Testis (tissue), 3 donors: Measurements from ENCODE around the gene OSBPL3. TPM values are rescaled to one million over a fixed set of nuclear protein-coding genes. Genes with fewer than 3 reads are reported as not detected.

Source experiments
- DNase-seq: peaks from one replicate; pipeline ENCODE4 v3.0.0-alpha.2; 2019
- H3K27ac ChIP-seq, 2 donors: fragments of 200-600 bp; sonication (generic); one replicate each; pipeline ENCODE4 v1.5.1; 2019
- H3K27me3 ChIP-seq: fragments of 200-600 bp; sonication (generic); one replicate; pipeline ENCODE4 v1.5.1; 2019
- H3K36me3 ChIP-seq: fragments of 200-600 bp; sonication (generic); one replicate; pipeline ENCODE4 v1.5.1; 2017; ENCODE audit warnings: low read depth; ENCODE audit errors: missing control alignments
- H3K4me1 ChIP-seq: fragments of 200-600 bp; sonication (generic); one replicate; pipeline ENCODE4 v1.5.1; 2019
- H3K4me3 ChIP-seq, 2 donors: fragments of 200-600 bp; sonication (generic); one replicate each; pipeline ENCODE4 v1.5.1; 2017 to 2019
- H3K9me3 ChIP-seq: fragments of 200-600 bp; sonication (generic); one replicate; pipeline ENCODE4 v1.5.1; 2017
- CTCF ChIP-seq, 3 experiments: fragments of 450-650 bp in 2 of 3; fragments of 200-600 bp in 1 of 3; sonication (generic) in 1 of 3; IDR thresholded peaks; one replicate each; pipeline ENCODE4 v1.5.1; 2016 to 2019; ENCODE audit warnings: antibody characterized with exemption in 3 of 3, mild to moderate bottlenecking in 2 of 3, moderate library complexity in 1 of 3
- POLR2A ChIP-seq: fragments of 450-650 bp; IDR thresholded peaks from one replicate; pipeline ENCODE4 v1.6.1; 2017; ENCODE audit warnings: antibody characterized with exemption, mild to moderate bottlenecking, moderate library complexity
- WGBS, 2 donors: methylation state at CpG; one replicate each; pipeline ENCODE4 v1.1.5; 2018; 5-methylcytosine and 5-hydroxymethylcytosine counted together
- intact Hi-C: fragments of 100-400 bp; cut with DNase I; formaldehyde crosslinking; loops from one replicate; pipeline ENCODE4 v1.15.1; 2023; ENCODE audit warnings: low total_unique reads
- polyA plus RNA-seq: library from polyadenylated mRNA; stranded (reverse); fragments of 350-450 nt; fragmentation: Illumina TruSeq; extraction: RNeasy Lipid Tissue Mini Kit (QIAGEN cat#74804); gene quantifications from one replicate; pipeline ENCODE4 v1.2.3, GENCODE V29; 2014; ENCODE audit warnings: low read depth, low replicate concordance; ENCODE audit not compliant: insufficient read depth
- total RNA-seq, 2 donors: library from RNA; depleted of rRNA; stranded (reverse); fragments of >200 nt; gene quantifications; one replicate each; pipeline ENCODE4 v1.2.3, GENCODE V29; 2016

The OSBPL3 gene
- total and polyA plus RNA-seq, 3 donors from 2014 or later: 5.6 to 9.4 (median 6.9) TPM

- Histone ChIP-seq H3K27ac (no peak overlapping the region), H3K36me3 (no peaks in the 10 kb centered on the region), H3K4me3 (no peak overlapping the region), H3K27me3 (no peaks in the 10 kb centered on the region), H3K4me1 (no peaks in the 10 kb centered on the region), H3K9me3 (no peaks in the 10 kb centered on the region)
- TF ChIP-seq CTCF (IDR thresholded peaks at IDR 0.05): no peak
- no peak for TF ChIP-seq POLR2A
- no peak for DNase-seq
- intact Hi-C loops: no loop called here
- 83 to 84% methylated on average over 3 of the region's 3 CpGs for WGBS, 2 donors
These were observed 15.5 kb upstream of the OSBPL3 start for GRCh38 chr7:24995466-24995865.

- Histone ChIP-seq H3K27ac (no peak overlapping the region), H3K4me1 (no peaks in the 10 kb centered on the region), H3K9me3 (no peaks in the 10 kb centered on the region), H3K4me3 (no peak overlapping the region), H3K36me3 (no peaks in the 10 kb centered on the region), H3K27me3 (no peaks in the 10 kb centered on the region)
- TF ChIP-seq CTCF (IDR thresholded peaks at IDR 0.05) (no peak), POLR2A (no peak)
- intact Hi-C loops: no loop called here
- 86 to 94% methylated on average over 4 of the region's 4 CpGs for WGBS, 2 donors
- no peak for DNase-seq
These were observed 12.3 kb upstream of the OSBPL3 start for GRCh38 chr7:24992314-24992713.

DNA sequence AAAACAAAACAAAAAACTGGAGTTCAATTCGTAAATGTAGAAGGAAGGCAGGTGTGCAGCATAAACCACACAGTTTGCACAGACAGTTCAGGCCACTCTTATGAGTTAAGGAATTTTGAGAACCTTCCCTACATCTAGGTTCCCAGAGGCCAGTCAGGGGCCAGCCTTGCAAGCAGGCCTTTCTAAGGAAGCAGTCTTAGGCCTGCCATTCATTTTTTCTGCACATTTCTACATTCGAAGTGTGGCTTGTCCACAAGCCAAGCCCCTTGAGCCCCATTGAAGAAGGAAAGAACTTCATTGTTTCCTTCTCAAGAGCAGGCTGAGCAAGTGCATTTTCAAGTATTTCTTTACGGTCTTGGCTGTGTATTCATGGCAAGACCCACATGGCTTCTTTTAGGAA is 11.4 kb upstream of the OSBPL3 start:
- H3K36me3 ChIP-seq: no peaks in the 10 kb centered on the region
- WGBS, 2 donors: 84 to 96% methylated on average over 3 of the region's 3 CpGs
- no peaks in the 10 kb centered on the region for H3K4me1 ChIP-seq
- no peaks in the 10 kb centered on the region for H3K27me3 ChIP-seq
- H3K9me3 ChIP-seq: no peaks in the 10 kb centered on the region
- DNase-seq: no peak
- TF ChIP-seq CTCF (IDR thresholded peaks at IDR 0.05): no peak
- TF ChIP-seq POLR2A: no peak
- H3K27ac ChIP-seq: no peak overlapping the region
- intact Hi-C loops: no loop called here
- H3K4me3 ChIP-seq: no peak overlapping the region

- no peak for DNase-seq
- Histone ChIP-seq H3K36me3 (no peaks in the 10 kb centered on the region), H3K4me3 (no peak overlapping the region), H3K27ac (no peak overlapping the region), H3K27me3 (no peaks in the 10 kb centered on the region), H3K9me3 (no peaks in the 10 kb centered on the region), H3K4me1 (no peaks in the 10 kb centered on the region)
- intact Hi-C loops: no loop called here
- 93 to 94% methylated on average over 1 of the region's 1 CpG for WGBS, 2 donors
- TF ChIP-seq POLR2A (no peak), CTCF (IDR thresholded peaks at IDR 0.05) (no peak)
These were observed 7.4 kb upstream of the OSBPL3 start for GRCh38 chr7:24987331-24987842.

DNA sequence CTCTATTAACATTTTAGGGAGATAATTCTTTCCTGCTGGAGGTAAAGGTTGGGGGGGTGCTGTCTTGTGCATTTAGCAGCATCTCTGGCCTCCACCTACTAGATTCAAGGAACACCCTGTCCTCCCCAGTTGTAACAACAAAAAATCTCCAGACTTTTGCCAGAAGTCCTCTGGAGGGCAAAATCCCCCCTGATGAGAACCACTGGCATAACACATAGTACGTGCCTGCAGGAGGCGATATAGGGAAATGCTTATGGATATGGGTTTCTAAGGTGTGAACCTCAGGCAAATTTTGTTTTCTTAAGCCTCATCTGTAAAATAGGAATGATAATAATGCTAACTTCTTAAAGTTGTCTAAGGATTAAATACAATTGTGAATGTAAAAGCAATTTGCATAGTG is 2.9 kb upstream of the OSBPL3 start:
- H3K4me1 ChIP-seq: peaks cover 13% of the 10 kb centered on the region
- no peaks in the 10 kb centered on the region for H3K9me3 ChIP-seq
- no peaks in the 10 kb centered on the region for H3K36me3 ChIP-seq
- H3K4me3 ChIP-seq: no peak overlapping the region
- no peak for DNase-seq
- H3K27me3 ChIP-seq: no peaks in the 10 kb centered on the region
- no peak overlapping the region for H3K27ac ChIP-seq
- intact Hi-C loops: no loop called here
- WGBS, 2 donors: 81 to 86% methylated on average over 2 of the region's 2 CpGs
- TF ChIP-seq POLR2A (no peak), CTCF (IDR thresholded peaks at IDR 0.05) (no peak)
